ENCODE measurements around the gene CBX4.
"Not testable (repeated sequence)": the region's sequence is repeated elsewhere in the genome, so short reads cannot be mapped to it uniquely, and the experiment has no call there.

Gene CBX4

GRCh38 chr17:79855331-79856124 is 16.3 kb upstream of the CBX4 start:
- no peak for DNase-seq (ENCODE audit: extremely low read depth, insufficient read length)
- 0 out of 2 replicates have a peak, but pooled peaks cover 3% of the 10 kb centered on the region for H3K27me3 ChIP-seq (replicated peaks; ENCODE audit: control insufficient read depth, insufficient read depth, low read length)

GRCh38 chr17:79854080-79855060 is 15.1 kb upstream of the CBX4 start:
- Histone ChIP-seq H3K27me3 (replicated peaks; ENCODE audit: control insufficient read depth, insufficient read depth, low read length) (0 out of 2 replicates have a peak, but pooled peaks cover 3% of the 10 kb centered on the region), H3K36me3 (ENCODE audit: control insufficient read depth, insufficient read depth, low read length) (no peaks in the 10 kb centered on the region), H3K4me3 (replicated peaks; ENCODE audit: low read depth, low read length) (no peak overlapping the region)
- no peak for DNase-seq (ENCODE audit: extremely low read depth, insufficient read length)
- TF ChIP-seq CTCF (IDR thresholded peaks at IDR 0.05; ENCODE audit: insufficient read depth, low read length, poor library complexity, severe bottlenecking): no peak

More at GRCh38 chr17:79855331-79856124, 16.3 kb upstream of the CBX4 start:
- no peak overlapping the region for H3K4me3 ChIP-seq (replicated peaks; ENCODE audit: low read depth, low read length)
- no peak for TF ChIP-seq CTCF (IDR thresholded peaks at IDR 0.05; ENCODE audit: insufficient read depth, low read length, poor library complexity, severe bottlenecking)
- no peaks in the 10 kb centered on the region for H3K36me3 ChIP-seq (ENCODE audit: control insufficient read depth, insufficient read depth, low read length)

- not testable (repeated sequence) for H3K27me3 ChIP-seq (replicated peaks; ENCODE audit: control insufficient read depth, insufficient read depth, low read length); DNase-seq (ENCODE audit: extremely low read depth, insufficient read length); H3K36me3 ChIP-seq (ENCODE audit: control insufficient read depth, insufficient read depth, low read length); H3K4me3 ChIP-seq (replicated peaks; ENCODE audit: low read depth, low read length)
These were observed 13.9 kb upstream of the CBX4 start for GRCh38 chr17:79853168-79853567.

- TF ChIP-seq CTCF (IDR thresholded peaks at IDR 0.05; ENCODE audit: insufficient read depth, low read length, poor library complexity, severe bottlenecking): no peak
- no peak for DNase-seq (ENCODE audit: extremely low read depth, insufficient read length)
- Histone ChIP-seq H3K36me3 (ENCODE audit: control insufficient read depth, insufficient read depth, low read length) (no peaks in the 10 kb centered on the region), H3K27me3 (replicated peaks; ENCODE audit: control insufficient read depth, insufficient read depth, low read length) (peaks cover 2% of the 10 kb centered on the region; the same call in 1 of the 2 replicates), H3K4me3 (replicated peaks; ENCODE audit: low read depth, low read length) (no peak overlapping the region)
These were observed 13.5 kb upstream of the CBX4 start for GRCh38 chr17:79852748-79853147.

GRCh38 chr17:79851461-79851817 is 12.2 kb upstream of the CBX4 start:
- H3K4me3 ChIP-seq (replicated peaks; ENCODE audit: low read depth, low read length): no peak overlapping the region
- H3K27me3 ChIP-seq (replicated peaks; ENCODE audit: control insufficient read depth, insufficient read depth, low read length): peaks cover 2% of the 10 kb centered on the region; the same call in 1 of the 2 replicates
- no peak for DNase-seq (ENCODE audit: extremely low read depth, insufficient read length)
- TF ChIP-seq CTCF (IDR thresholded peaks at IDR 0.05; ENCODE audit: insufficient read depth, low read length, poor library complexity, severe bottlenecking): no peak
- no peaks in the 10 kb centered on the region for H3K36me3 ChIP-seq (ENCODE audit: control insufficient read depth, insufficient read depth, low read length)
